SK-N-SH treated with all-trans-retinoic acid at 6 μM for 48 hours (cell line): Measurements from ENCODE around the gene CILP2.

Experiments used
- BACH2 ChIP-seq: fragments of 250-450 bp; sonication (Bioruptor Pico); IDR thresholded peaks from 2 replicates; pipeline ENCODE4 v1.9.0; 2021; ENCODE audit warnings: mild to moderate bottlenecking, borderline replicate concordance
- RARB ChIP-seq: fragments of 250-450 bp; sonication (Bioruptor Pico); IDR thresholded peaks from 2 replicates; pipeline ENCODE4 v1.8.0; 2021; ENCODE audit warnings: mild to moderate bottlenecking, moderate library complexity
- ZFP3 ChIP-seq: fragments of 250-450 bp; sonication (Bioruptor Pico); IDR thresholded peaks from 2 replicates; pipeline ENCODE4 v1.5.0; 2020; ENCODE audit warnings: mild to moderate bottlenecking, moderate library complexity
- ZNF70 ChIP-seq: fragments of 450-650 bp; formaldehyde crosslinking; IDR thresholded peaks from 2 replicates; pipeline ENCODE4 v1.5.0; 2020; ENCODE audit warnings: mild to moderate bottlenecking, moderate library complexity
- TF ChIP-seq, protein P1 (sequence below): fragments of 250-450 bp; sonication (Bioruptor Pico); IDR thresholded peaks from 2 replicates; pipeline ENCODE4 v1.8.0; 2021; ENCODE audit warnings: low read depth, mild to moderate bottlenecking, moderate library complexity, borderline replicate concordance
- TF ChIP-seq, protein P2 (sequence below): fragments of 250-450 bp; sonication (Bioruptor Pico); IDR thresholded peaks from 2 replicates; pipeline ENCODE4 v1.8.0; 2020; ENCODE audit warnings: mild to moderate bottlenecking, moderate library complexity, borderline replicate concordance

DNA sequence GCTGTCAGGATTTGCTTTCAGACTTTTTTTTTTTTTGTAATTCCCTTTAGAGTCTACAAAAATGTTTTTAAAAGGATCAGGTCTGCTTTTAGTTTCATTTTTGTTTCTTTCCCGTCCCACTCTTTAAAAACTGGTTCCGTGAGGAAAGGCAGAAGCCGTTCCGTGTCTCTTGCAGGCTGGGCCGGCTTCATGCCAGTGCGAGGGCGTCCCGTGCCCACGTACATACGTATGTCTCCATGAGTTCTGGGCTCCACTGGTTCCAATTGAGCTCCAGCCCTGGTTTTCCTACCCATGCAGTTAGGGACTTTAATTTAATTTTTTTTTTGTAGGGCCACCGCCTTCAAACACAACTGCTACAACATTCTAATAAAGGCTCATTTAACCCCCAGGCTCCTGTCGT is 31.5 kb upstream of the CILP2 start:
- no peak for TF ChIP-seq ZNF70 (CRISPR knock-in tag)
- no peak for TF ChIP-seq BACH2 (CRISPR knock-in tag)
- TF ChIP-seq, protein P1, sequence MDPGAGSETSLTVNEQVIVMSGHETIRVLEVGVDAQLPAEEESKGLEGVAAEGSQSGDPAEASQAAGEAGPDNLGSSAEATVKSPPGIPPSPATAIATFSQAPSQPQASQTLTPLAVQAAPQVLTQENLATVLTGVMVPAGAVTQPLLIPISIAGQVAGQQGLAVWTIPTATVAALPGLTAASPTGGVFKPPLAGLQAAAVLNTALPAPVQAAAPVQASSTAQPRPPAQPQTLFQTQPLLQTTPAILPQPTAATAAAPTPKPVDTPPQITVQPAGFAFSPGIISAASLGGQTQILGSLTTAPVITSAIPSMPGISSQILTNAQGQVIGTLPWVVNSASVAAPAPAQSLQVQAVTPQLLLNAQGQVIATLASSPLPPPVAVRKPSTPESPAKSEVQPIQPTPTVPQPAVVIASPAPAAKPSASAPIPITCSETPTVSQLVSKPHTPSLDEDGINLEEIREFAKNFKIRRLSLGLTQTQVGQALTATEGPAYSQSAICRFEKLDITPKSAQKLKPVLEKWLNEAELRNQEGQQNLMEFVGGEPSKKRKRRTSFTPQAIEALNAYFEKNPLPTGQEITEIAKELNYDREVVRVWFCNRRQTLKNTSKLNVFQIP (CRISPR knock-in tag), result no peak
- TF ChIP-seq, protein P2, sequence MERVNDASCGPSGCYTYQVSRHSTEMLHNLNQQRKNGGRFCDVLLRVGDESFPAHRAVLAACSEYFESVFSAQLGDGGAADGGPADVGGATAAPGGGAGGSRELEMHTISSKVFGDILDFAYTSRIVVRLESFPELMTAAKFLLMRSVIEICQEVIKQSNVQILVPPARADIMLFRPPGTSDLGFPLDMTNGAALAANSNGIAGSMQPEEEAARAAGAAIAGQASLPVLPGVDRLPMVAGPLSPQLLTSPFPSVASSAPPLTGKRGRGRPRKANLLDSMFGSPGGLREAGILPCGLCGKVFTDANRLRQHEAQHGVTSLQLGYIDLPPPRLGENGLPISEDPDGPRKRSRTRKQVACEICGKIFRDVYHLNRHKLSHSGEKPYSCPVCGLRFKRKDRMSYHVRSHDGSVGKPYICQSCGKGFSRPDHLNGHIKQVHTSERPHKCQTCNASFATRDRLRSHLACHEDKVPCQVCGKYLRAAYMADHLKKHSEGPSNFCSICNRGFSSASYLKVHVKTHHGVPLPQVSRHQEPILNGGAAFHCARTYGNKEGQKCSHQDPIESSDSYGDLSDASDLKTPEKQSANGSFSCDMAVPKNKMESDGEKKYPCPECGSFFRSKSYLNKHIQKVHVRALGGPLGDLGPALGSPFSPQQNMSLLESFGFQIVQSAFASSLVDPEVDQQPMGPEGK (CRISPR knock-in tag), result no peak
- TF ChIP-seq RARB, result no peak
- TF ChIP-seq ZFP3 (CRISPR knock-in tag), result no peak
